Endodermal cell (in vitro differentiated cells): ENCODE results near the gene NPR1. TPM values are rescaled to one million over a fixed set of nuclear protein-coding genes. Genes with fewer than 3 reads are reported as not detected.

Experiments
- DNase-seq: peaks from one replicate; pipeline ENCODE4 v3.0.0-alpha.2; 2017
- H3K27ac ChIP-seq: 2 replicates; pipeline ENCODE4 v1.5.1; 2013; ENCODE audit warnings: mild to moderate bottlenecking, low read depth, low read length, moderate library complexity
- H3K27me3 ChIP-seq: 2 replicates; pipeline ENCODE4 v1.6.1; 2013; ENCODE audit warnings: mild to moderate bottlenecking, low read length, moderate library complexity; ENCODE audit not compliant: insufficient read depth, control insufficient read depth, poor library complexity, severe bottlenecking
- H3K36me3 ChIP-seq: 2 replicates; pipeline ENCODE4 v1.7.0; 2013; ENCODE audit warnings: mild to moderate bottlenecking, low read length, moderate library complexity; ENCODE audit not compliant: control insufficient read depth, insufficient read depth
- H3K4me1 ChIP-seq: one replicate; pipeline ENCODE4 v1.7.0; 2013; ENCODE audit warnings: low read length; ENCODE audit not compliant: control insufficient read depth, insufficient read depth
- H3K4me3 ChIP-seq: 2 replicates; pipeline ENCODE4 v1.5.1; 2013; ENCODE audit warnings: mild to moderate bottlenecking, low read length, moderate library complexity
- H3K9ac ChIP-seq: 2 replicates; pipeline ENCODE4 v1.6.1; 2013; ENCODE audit warnings: mild to moderate bottlenecking, low read length, moderate library complexity; ENCODE audit not compliant: poor library complexity, severe bottlenecking; ENCODE audit errors: extremely low read depth
- H3K9me3 ChIP-seq: 2 replicates; pipeline ENCODE4 v1.6.1; 2013; ENCODE audit warnings: mild to moderate bottlenecking, low read length, moderate library complexity; ENCODE audit not compliant: control insufficient read depth
- H3K27ac Mint-ChIP-seq: 2 replicates; pipeline ENCODE4 v1.8.0; 2020; ENCODE audit warnings: mixed read lengths
- H3K27me3 Mint-ChIP-seq: 2 replicates; pipeline ENCODE4 v1.8.0; 2021; ENCODE audit warnings: mild to moderate bottlenecking, mixed read lengths; ENCODE audit not compliant: insufficient read depth
- H3K36me3 Mint-ChIP-seq: 2 replicates; pipeline ENCODE4 v1.8.0; 2020; ENCODE audit warnings: low read depth, mixed read lengths
- H3K4me1 Mint-ChIP-seq: 2 replicates; pipeline ENCODE4 v1.8.0; 2020; ENCODE audit warnings: mixed read lengths
- H3K4me3 Mint-ChIP-seq: 2 replicates; pipeline ENCODE4 v1.8.0; 2020; ENCODE audit warnings: mild to moderate bottlenecking, moderate library complexity, mixed read lengths
- H3K9me3 Mint-ChIP-seq: 2 replicates; pipeline ENCODE4 v1.8.0; 2020; ENCODE audit warnings: mild to moderate bottlenecking, mixed read lengths
- CTCF ChIP-seq: fragments of 200-600 bp; sonication (generic); conservative IDR thresholded peaks from 2 replicates; pipeline ENCODE4 v1.5.0; 2021; ENCODE audit warnings: antibody characterized with exemption, mild to moderate bottlenecking
- WGBS, 2 experiments: methylation state at CpG; one replicate each; pipeline versions ENCODE4 v1.1.5 to v1.1.7; 2013; ENCODE audit warnings: missing lambda C conversion rate in 2 of 2, mixed read lengths in 1 of 2; ENCODE audit not compliant: insufficient coverage in 1 of 2, insufficient read length in 1 of 2; 5-methylcytosine and 5-hydroxymethylcytosine counted together
- total RNA-seq, 2 donors: library from RNA; stranded (reverse); fragmentation: NEBNext Ultra II Directional in 1 of 2; extraction: Animal tissue kit (Norgen Biotek cat#: 25700) in 1 of 2; gene quantifications; 2 replicates in 1 of 2; 3 replicates in 1 of 2; pipeline ENCODE4 v1.2.1, GENCODE V29; 2021

The NPR1 gene
- total RNA-seq, 2 donors from 2014 or later, result 2.7 to 4.5 TPM

GRCh38 chr1:153642161-153642560 lies 36.3 kb upstream of the NPR1 start:
- no peaks in the 10 kb centered on the region for H3K27me3 ChIP-seq
- Mint-ChIP-seq H3K9me3 (no peaks in the 10 kb centered on the region), H3K36me3 (peaks cover 85% of the 10 kb centered on the region), H3K27me3 (no peaks in the 10 kb centered on the region), H3K4me1 (peaks cover 13% of the 10 kb centered on the region), H3K4me3 (no peak overlapping the region), H3K27ac (no peak overlapping the region)
- no peak for TF ChIP-seq CTCF
- no peak for DNase-seq
- H3K36me3 ChIP-seq, result peaks cover 97% of the 10 kb centered on the region
- no peak overlapping the region for H3K9ac ChIP-seq
- no peaks in the 10 kb centered on the region for H3K9me3 ChIP-seq
- peaks cover 8% of the 10 kb centered on the region for H3K4me1 ChIP-seq
- no peak overlapping the region for H3K27ac ChIP-seq
- no peak overlapping the region for H3K4me3 ChIP-seq
- WGBS, 2 experiments, result 89 to 100% methylated on average over 4 to 11 of the region's 11 CpGs

GRCh38 chr1:153643100-153643499 lies 35.4 kb upstream of the NPR1 start:
- TF ChIP-seq CTCF, result no peak
- Mint-ChIP-seq H3K4me1 (peaks cover 18% of the 10 kb centered on the region), H3K36me3 (peaks cover 77% of the 10 kb centered on the region), H3K27ac (no peak overlapping the region), H3K4me3 (no peak overlapping the region), H3K9me3 (no peaks in the 10 kb centered on the region), H3K27me3 (no peaks in the 10 kb centered on the region)
- Histone ChIP-seq H3K9me3 (no peaks in the 10 kb centered on the region), H3K4me3 (no peak overlapping the region), H3K27ac (no peak overlapping the region), H3K36me3 (peaks cover 88% of the 10 kb centered on the region), H3K27me3 (no peaks in the 10 kb centered on the region), H3K4me1 (peaks cover 8% of the 10 kb centered on the region), H3K9ac (no peak overlapping the region)
- no peak for DNase-seq
- WGBS, 2 experiments, result 97 to 100% methylated on average over 8 to 11 of the region's 11 CpGs

- no peak for TF ChIP-seq CTCF
- peaks cover 18% of the 10 kb centered on the region for H3K4me1 Mint-ChIP-seq
- H3K27me3 ChIP-seq, result no peaks in the 10 kb centered on the region
- no peak overlapping the region for H3K4me3 Mint-ChIP-seq
- DNase-seq, result no peak
- H3K4me3 ChIP-seq, result no peak overlapping the region
- H3K9me3 Mint-ChIP-seq, result no peaks in the 10 kb centered on the region
- no peaks in the 10 kb centered on the region for H3K9me3 ChIP-seq
- no peak overlapping the region for H3K27ac ChIP-seq
- no peak overlapping the region for H3K27ac Mint-ChIP-seq
- peaks cover 71% of the 10 kb centered on the region for H3K36me3 Mint-ChIP-seq
- no peaks in the 10 kb centered on the region for H3K27me3 Mint-ChIP-seq
- peaks cover 81% of the 10 kb centered on the region for H3K36me3 ChIP-seq
- H3K9ac ChIP-seq, result no peak overlapping the region
- peaks cover 8% of the 10 kb centered on the region for H3K4me1 ChIP-seq
These were observed 34.7 kb upstream of the NPR1 start for GRCh38 chr1:153643816-153644215.
